Cardiac muscle cell (in vitro differentiated cells and primary cell): ENCODE data around the gene AP1S3. TPM values are rescaled to one million over a fixed set of nuclear protein-coding genes. Genes with fewer than 3 reads are reported as not detected.

Source experiments
- DNase-seq, 2 donors: peaks; one replicate each; pipeline versions ENCODE4 v3.0.0 to v3.0.0-alpha.2; 2010 to 2017; ENCODE audit warnings: low read depth in 1 of 2, low spot score in 1 of 2
- H3K27ac ChIP-seq: fragments of 200-600 bp; sonication (generic); 2 replicates; pipeline ENCODE4 v1.5.1; 2016
- H3K27me3 ChIP-seq: fragments of 200-600 bp; sonication (generic); 2 replicates; pipeline ENCODE4 v1.6.0; 2016; ENCODE audit warnings: control low read depth
- H3K36me3 ChIP-seq: fragments of 200-600 bp; sonication (generic); 2 replicates; pipeline ENCODE4 v1.5.1; 2016; ENCODE audit warnings: control low read depth
- H3K4me1 ChIP-seq: fragments of 200-600 bp; sonication (generic); 2 replicates; pipeline ENCODE4 v1.8.1; 2017; ENCODE audit warnings: low read depth, mild to moderate bottlenecking, mixed run types
- H3K4me3 ChIP-seq: fragments of 200-600 bp; sonication (generic); 2 replicates; pipeline ENCODE4 v1.5.1; 2016; ENCODE audit warnings: mild to moderate bottlenecking
- H3K9me3 ChIP-seq: fragments of 200-600 bp; sonication (generic); 2 replicates; pipeline ENCODE4 v1.5.1; 2017; ENCODE audit warnings: low read depth, mild to moderate bottlenecking, control low read depth
- polyA plus RNA-seq: library from polyadenylated mRNA; unstranded; fragments of >200 nt; fragmentation: Nextera tagmentation; extraction: Ambion mirVana; gene quantifications from 2 replicates; pipeline ENCODE4 v1.2.1, GENCODE V29; 2016
- total RNA-seq: library from RNA; depleted of rRNA; stranded (reverse); fragments of >200 nt; gene quantifications from 2 replicates; pipeline ENCODE4 v1.2.3, GENCODE V29; 2016
- TF ChIP-seq, protein P1 (sequence below): IDR thresholded peaks from 2 replicates; pipeline ENCODE4 v1.5.1; 2012; ENCODE audit warnings: low read depth, mild to moderate bottlenecking, low read length

Gene AP1S3
- total and polyA plus RNA-seq, 2 experiments from 2014 or later = 1.6 TPM; not detected in 1

DNA sequence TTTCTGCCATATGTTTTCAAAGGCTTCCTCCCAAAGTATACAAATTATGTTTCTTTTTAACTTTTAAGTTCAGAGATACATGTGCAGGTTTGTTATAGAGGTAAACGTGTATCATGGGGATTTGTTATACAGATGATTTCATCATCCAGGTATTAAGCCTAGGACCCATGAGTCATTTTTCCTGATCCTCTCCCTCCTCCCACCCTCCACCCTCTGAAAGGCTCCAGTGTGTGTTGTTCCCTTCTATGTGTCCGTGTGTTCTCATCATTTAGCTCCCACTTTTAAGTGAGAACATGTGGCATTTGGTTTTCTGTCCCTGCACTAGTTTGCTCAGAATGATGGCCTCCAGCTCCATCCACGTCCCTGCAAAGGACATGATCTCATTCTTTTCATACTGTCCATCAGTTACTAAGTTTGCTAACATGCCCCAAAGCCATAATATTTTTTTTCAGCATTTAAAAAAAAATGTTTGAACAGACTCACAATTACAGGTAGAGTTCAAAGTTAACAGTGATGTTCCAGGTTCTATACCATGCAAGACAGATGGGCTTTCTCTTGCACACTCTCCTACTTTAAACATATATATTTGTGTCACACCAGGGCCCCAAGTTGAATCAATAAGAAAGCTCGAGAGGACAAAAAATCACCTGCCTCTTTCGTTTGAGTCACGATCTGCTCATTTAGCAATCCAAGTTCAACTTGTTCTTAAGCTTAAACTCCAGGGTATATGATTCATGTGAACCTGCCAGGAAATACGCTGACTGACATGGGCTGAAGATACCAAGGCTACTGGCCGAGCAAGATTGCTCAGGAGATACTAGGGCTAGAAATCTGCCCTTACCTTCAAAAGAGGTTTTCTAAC, 77.6 kb downstream of the AP1S3 start:
- peak in 1 of 2 donors; percentile 12 for DNase-seq
- Histone ChIP-seq H3K9me3 (no peaks in the 10 kb centered on the region), H3K27ac (no peak overlapping the region), H3K4me1 (no peaks in the 10 kb centered on the region), H3K36me3 (no peaks in the 10 kb centered on the region), H3K27me3 (no peaks in the 10 kb centered on the region), H3K4me3 (no peak overlapping the region)
- TF ChIP-seq, protein P1, sequence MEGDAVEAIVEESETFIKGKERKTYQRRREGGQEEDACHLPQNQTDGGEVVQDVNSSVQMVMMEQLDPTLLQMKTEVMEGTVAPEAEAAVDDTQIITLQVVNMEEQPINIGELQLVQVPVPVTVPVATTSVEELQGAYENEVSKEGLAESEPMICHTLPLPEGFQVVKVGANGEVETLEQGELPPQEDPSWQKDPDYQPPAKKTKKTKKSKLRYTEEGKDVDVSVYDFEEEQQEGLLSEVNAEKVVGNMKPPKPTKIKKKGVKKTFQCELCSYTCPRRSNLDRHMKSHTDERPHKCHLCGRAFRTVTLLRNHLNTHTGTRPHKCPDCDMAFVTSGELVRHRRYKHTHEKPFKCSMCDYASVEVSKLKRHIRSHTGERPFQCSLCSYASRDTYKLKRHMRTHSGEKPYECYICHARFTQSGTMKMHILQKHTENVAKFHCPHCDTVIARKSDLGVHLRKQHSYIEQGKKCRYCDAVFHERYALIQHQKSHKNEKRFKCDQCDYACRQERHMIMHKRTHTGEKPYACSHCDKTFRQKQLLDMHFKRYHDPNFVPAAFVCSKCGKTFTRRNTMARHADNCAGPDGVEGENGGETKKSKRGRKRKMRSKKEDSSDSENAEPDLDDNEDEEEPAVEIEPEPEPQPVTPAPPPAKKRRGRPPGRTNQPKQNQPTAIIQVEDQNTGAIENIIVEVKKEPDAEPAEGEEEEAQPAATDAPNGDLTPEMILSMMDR = no peak

DNA sequence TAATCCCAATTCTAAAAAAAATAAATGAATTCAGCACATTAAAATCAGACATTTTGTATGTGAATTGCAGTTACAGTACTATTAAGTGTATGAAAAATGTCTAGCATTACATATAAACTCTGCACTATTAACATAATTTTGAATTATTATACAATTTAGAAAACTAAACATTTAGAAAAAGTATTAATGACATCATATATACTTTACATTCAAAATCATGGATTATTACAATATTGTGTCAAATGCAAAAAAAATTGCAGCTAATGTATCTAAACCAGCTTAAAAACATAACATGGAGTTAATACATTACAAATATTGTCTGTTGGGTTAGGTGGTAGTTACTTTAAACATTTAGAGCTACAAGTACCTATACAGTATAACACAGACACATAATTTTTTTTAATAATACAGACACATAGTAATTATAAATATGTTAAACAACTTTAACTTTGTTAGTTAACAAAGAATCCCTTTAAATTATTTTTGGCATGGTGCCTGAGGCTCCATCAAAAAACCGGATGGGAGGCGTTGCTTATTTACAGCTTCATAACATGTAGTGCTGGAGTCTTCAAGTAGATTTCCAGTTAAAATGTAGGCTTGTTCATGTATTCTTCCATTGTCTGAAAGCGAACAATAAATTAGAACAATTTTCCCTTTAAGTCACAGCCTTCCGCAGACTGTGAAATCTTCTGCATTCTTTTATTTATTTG, 79.1 kb downstream of the AP1S3 start:
- no peak overlapping the region for H3K4me3 ChIP-seq
- H3K27ac ChIP-seq = no peak overlapping the region
- DNase-seq = no peak
- H3K36me3 ChIP-seq = no peaks in the 10 kb centered on the region
- H3K4me1 ChIP-seq = no peaks in the 10 kb centered on the region
- TF ChIP-seq, protein P1 = no peak
- no peaks in the 10 kb centered on the region for H3K27me3 ChIP-seq
- H3K9me3 ChIP-seq = no peaks in the 10 kb centered on the region

DNA sequence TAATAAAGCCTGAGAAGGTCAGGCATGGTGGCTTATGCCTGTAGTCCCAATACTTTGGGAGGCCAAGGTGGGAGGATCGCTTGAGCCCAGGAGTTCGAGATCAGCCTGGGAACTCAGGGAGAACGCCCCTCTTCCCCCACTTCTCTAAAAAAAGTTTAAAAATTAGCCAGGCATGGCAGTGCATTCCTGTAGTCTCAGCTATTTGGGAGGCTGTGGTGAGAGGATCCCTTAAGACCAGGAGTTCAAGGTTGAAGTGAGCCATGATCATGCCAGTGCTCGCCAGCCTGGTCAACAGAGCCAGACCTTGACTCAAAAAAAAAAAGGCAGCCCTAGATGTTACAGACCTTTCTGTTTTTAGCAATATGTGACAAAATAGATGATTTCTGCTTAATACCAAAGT, 83.4 kb downstream of the AP1S3 start:
- Histone ChIP-seq H3K4me1 (no peaks in the 10 kb centered on the region), H3K4me3 (no peak overlapping the region), H3K27ac (no peak overlapping the region), H3K27me3 (no peaks in the 10 kb centered on the region), H3K36me3 (no peaks in the 10 kb centered on the region), H3K9me3 (no peaks in the 10 kb centered on the region)
- TF ChIP-seq, protein P1 = no peak
- no peak for DNase-seq

DNA sequence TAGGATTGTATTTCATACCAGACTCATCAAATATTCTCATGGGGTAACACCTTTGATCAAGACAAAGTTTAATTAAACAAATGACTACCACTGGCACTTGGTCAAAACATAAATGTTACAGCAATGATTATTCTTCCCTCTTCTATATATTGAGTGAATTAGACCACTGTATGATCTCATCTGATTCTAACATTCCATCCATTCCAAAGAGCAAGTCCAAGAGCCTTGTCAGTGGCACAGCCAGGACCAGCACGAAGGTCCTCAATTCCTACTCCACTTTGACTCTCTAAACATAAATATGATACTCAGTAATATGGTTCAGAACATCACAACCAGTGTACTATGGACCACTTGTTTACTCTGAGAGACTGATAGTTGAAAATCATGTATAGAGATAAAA, 86.4 kb downstream of the AP1S3 start:
- DNase-seq = no peak
- TF ChIP-seq, protein P1 = no peak
- H3K4me1 ChIP-seq = no peaks in the 10 kb centered on the region
- no peaks in the 10 kb centered on the region for H3K27me3 ChIP-seq
- H3K9me3 ChIP-seq = no peaks in the 10 kb centered on the region
- no peaks in the 10 kb centered on the region for H3K36me3 ChIP-seq
- H3K4me3 ChIP-seq = no peak overlapping the region
- no peak overlapping the region for H3K27ac ChIP-seq

DNA sequence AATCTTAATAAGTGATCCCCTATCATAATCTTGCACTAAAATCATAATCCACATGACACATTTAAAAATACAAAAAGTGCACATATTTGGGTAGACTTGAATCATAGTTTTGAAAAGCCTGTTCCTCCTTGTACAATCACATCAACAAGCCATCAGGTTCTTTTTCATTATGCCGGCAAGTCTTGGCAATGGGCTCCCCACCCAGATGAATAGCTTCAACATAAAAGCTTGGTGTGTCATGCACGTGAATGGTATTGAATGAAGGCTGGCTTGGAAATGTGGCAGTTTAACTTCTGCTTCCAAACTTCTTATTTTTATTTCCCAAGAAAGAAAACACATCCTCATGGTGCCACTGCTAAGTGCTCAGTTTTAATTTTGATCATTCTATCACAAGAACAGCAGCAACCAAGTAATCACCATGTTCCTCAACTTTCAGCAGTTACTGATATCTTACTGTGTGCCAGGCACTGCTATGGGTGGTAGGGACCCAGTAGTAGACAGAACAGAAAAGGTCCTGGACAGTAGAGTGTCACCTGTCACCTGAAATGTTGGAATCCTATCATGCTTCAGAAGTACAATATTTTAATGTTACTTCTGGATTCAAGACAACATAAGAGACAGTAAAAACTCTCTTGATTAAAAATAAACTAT, 89.9 kb downstream of the AP1S3 start:
- no peak for DNase-seq
- H3K9me3 ChIP-seq = no peaks in the 10 kb centered on the region
- H3K4me3 ChIP-seq = no peak overlapping the region
- H3K4me1 ChIP-seq = no peaks in the 10 kb centered on the region
- H3K27ac ChIP-seq = no peak overlapping the region
- H3K27me3 ChIP-seq = no peaks in the 10 kb centered on the region
- TF ChIP-seq, protein P1 = no peak
- no peaks in the 10 kb centered on the region for H3K36me3 ChIP-seq
